ENCODE data around the gene TACSTD2. TPM values are rescaled to one million over a fixed set of nuclear protein-coding genes. Genes with fewer than 3 reads are reported as not detected.
A peak's percentile ranks its signal among the peaks of the same experiment; 100 is the strongest.

TACSTD2 gene
- total and polyA plus RNA-seq, 2 of the 13 experiments (the other 11 are each of a cell fraction or from before 2014, with no cell fraction given): not detected

GRCh38 chr1:58584082-58584895 is 7.2 kb upstream of the TACSTD2 start:
- H3K27me3 ChIP-seq (ENCODE audit: control insufficient read depth in 1 of 2, insufficient read depth in 2 of 2, low read length in 2 of 2): no peaks in the 10 kb centered on the region; a peak in 1 of 5 replicates
- intact Hi-C loops (cut with micrococcal nuclease; ENCODE audit: unreplicated experiment): no loop called here
- no peaks in the 10 kb centered on the region for H3K9me3 ChIP-seq (ENCODE audit: low read length)
- H3K4me2 ChIP-seq (ENCODE audit: low read depth, low read length): no peak overlapping the region
- ChIA-PET POLR2A (no interaction called here), CTCF (ENCODE audit: low intra/inter-chr PET ratio, low total read pairs) (no interaction called here)
- no peak overlapping the region for H2AFZ ChIP-seq (ENCODE audit: low read length)
- DNase-seq (ENCODE audit: low spot score): peak; percentile 64
- no peaks in the 10 kb centered on the region for H3K36me3 ChIP-seq (replicated peaks in 1 of 2; ENCODE audit: control insufficient read depth in 1 of 2, insufficient read depth in 2 of 2, low read length in 2 of 2)
- no TSS peak for BruUV-seq (replicated peaks)
- WGBS (ENCODE audit: low lambda C conversion rate): 0% methylated on average over 8 of the region's 8 CpGs
- no peak overlapping the region for H3K27ac ChIP-seq (ENCODE audit: extremely low read length, insufficient read depth, low read length)
- H4K20me1 ChIP-seq (ENCODE audit: insufficient read depth, low read length): no peaks in the 10 kb centered on the region
- ATAC-seq: peak; percentile 73
- no peak overlapping the region for H3K4me3 ChIP-seq (replicated peaks in 1 of 3; ENCODE audit: insufficient read depth in 1 of 3, low read depth in 2 of 3, low read length in 3 of 3)
- no peaks in the 10 kb centered on the region for H3K79me2 ChIP-seq (ENCODE audit: insufficient read depth, low read length)
- H3K9ac ChIP-seq (ENCODE audit: insufficient read depth, low read depth, low read length): no peak overlapping the region
- peaks cover 16% of the 10 kb centered on the region for H3K4me1 ChIP-seq (ENCODE audit: insufficient read depth, low read length)
- FAIRE-seq: no peak
- in situ Hi-C loops (cut with HindIII; ENCODE audit: extremely low pct_ligation_motif_present, low pct_unique_long_range_greater_than_20kb): no loop called here
- no peak for TF ChIP-seq CENPX (CRISPR knock-in tag; IDR thresholded peaks at IDR 0.05)
- no peak for TF ChIP-seq SIN3A (IDR thresholded peaks at IDR 0.05; ENCODE audit: borderline replicate concordance, low read depth, low read length)
- no peak for TF ChIP-seq PHF20 (CRISPR knock-in tag; IDR thresholded peaks at IDR 0.05)
- no peak for TF ChIP-seq ARID3A (IDR thresholded peaks at IDR 0.05; ENCODE audit: low read depth, low read length)
- TF ChIP-seq ZNF292 (CRISPR knock-in tag; IDR thresholded peaks at IDR 0.05; ENCODE audit: borderline replicate concordance, low read depth): no peak
- no peak for TF ChIP-seq ZFP62 (CRISPR knock-in tag; IDR thresholded peaks at IDR 0.05)
- TF ChIP-seq RFX5 (IDR thresholded peaks at IDR 0.05; ENCODE audit: low read depth, low read length): no peak
- no peak for TF ChIP-seq ZNF205 (CRISPR knock-in tag; IDR thresholded peaks at IDR 0.05)
- no peak for TF ChIP-seq SOX5 (CRISPR knock-in tag; IDR thresholded peaks at IDR 0.05; ENCODE audit: borderline replicate concordance)
- TF ChIP-seq FOSL2 (CRISPR knock-in tag; IDR thresholded peaks at IDR 0.05): peak; percentile 88
- no peak for TF ChIP-seq ZNF124 (CRISPR knock-in tag; IDR thresholded peaks at IDR 0.05)
- TF ChIP-seq POLR2AphosphoS2 (IDR thresholded peaks at IDR 0.05; ENCODE audit: low read depth, low read length): no peak
- TF ChIP-seq PCBP2 (optimal IDR thresholded peaks at IDR 0.05; ENCODE audit: low read depth, low read length, poor library complexity, severe bottlenecking): no peak
- TF ChIP-seq ZNF629 (CRISPR knock-in tag; conservative IDR thresholded peaks at IDR 0.05): peak; percentile 65
- TF ChIP-seq ZNF441 (CRISPR knock-in tag; IDR thresholded peaks at IDR 0.05; ENCODE audit: borderline replicate concordance): no peak
- TF ChIP-seq AFF4 (CRISPR knock-in tag; IDR thresholded peaks at IDR 0.05): no peak
- peak; percentile 66; the same call in 1 of the 2 replicates for TF ChIP-seq KDM1A (CRISPR knock-in tag; IDR thresholded peaks at IDR 0.05)
- TF ChIP-seq BHLHE40 (IDR thresholded peaks at IDR 0.05; ENCODE audit: low read length): peak; percentile 69
- no peak for TF ChIP-seq ZNF563 (CRISPR knock-in tag; IDR thresholded peaks at IDR 0.05)
- no peak for TF ChIP-seq ATRX (CRISPR knock-in tag; IDR thresholded peaks at IDR 0.05; ENCODE audit: borderline replicate concordance)
- no peak for TF ChIP-seq HNRNPL (IDR thresholded peaks at IDR 0.05; ENCODE audit: low read depth, low read length)
- TF ChIP-seq CEBPB (IDR thresholded peaks at IDR 0.05; ENCODE audit: borderline replicate concordance, low read depth, low read length): peak; percentile 53; the same call in 1 of the 2 replicates

Data from HepG2 (cell line).